ENCODE data around the gene FBXO31.

- TF ChIP-seq CTCF (IDR thresholded peaks at IDR 0.05) = no peak
- TF ChIP-seq POLR2A (IDR thresholded peaks at IDR 0.05) = no peak
These were observed 14.3 kb downstream of the FBXO31 start for GRCh38 chr16:87369117-87369765.

All from ovary (tissue), 3 donors.